Measurements from ENCODE around the gene PLLP.

PLLP gene

GRCh38 chr16:57252148-57252721 lies 32.2 kb downstream of the PLLP start:
- DNase-seq, result no peak

- no peak for DNase-seq
Measured at GRCh38 chr16:57251352-57251751, 33.1 kb downstream of the PLLP start.

- no peak for DNase-seq
Measured at GRCh38 chr16:57245472-57246113, 38.9 kb downstream of the PLLP start.

GRCh38 chr16:57244767-57245471 lies 39.6 kb downstream of the PLLP start, which contains the start of gene ARL2BP:
Gene ARL2BP (plus strand): TSS chr16:57245259. CDS start chr16:57245368, 109 bp downstream.
- peak; percentile 97 for DNase-seq

GRCh38 chr16:57244463-57244766 lies 40.1 kb downstream of the PLLP start:
- no peak for DNase-seq

GRCh38 chr16:57242650-57243049 lies 41.8 kb downstream of the PLLP start:
- DNase-seq, result no peak

GRCh38 chr16:57240851-57241250 lies 43.6 kb downstream of the PLLP start:
- no peak for DNase-seq

GRCh38 chr16:57239107-57239506 lies 45.4 kb downstream of the PLLP start:
- DNase-seq, result no peak

GRCh38 chr16:57238682-57239081 lies 45.8 kb downstream of the PLLP start:
- DNase-seq, result no peak

GRCh38 chr16:57236022-57236350 lies 48.5 kb downstream of the PLLP start:
- DNase-seq, result no peak

GRCh38 chr16:57235128-57236021 lies 49.1 kb downstream of the PLLP start:
- no peak for DNase-seq

- no peak for DNase-seq
Measured at GRCh38 chr16:57234707-57235092, 49.8 kb downstream of the PLLP start.

- DNase-seq, result no peak
Measured at GRCh38 chr16:57233944-57234706, 50.3 kb downstream of the PLLP start.

GRCh38 chr16:57231821-57232350 lies 52.6 kb downstream of the PLLP start:
- no peak for DNase-seq

- no peak for DNase-seq
Measured at GRCh38 chr16:57229079-57229478, 55.4 kb downstream of the PLLP start.

GRCh38 chr16:57226701-57227621 lies 57.5 kb downstream of the PLLP start:
- DNase-seq, result no peak

GRCh38 chr16:57225978-57226377 lies 58.5 kb downstream of the PLLP start:
- no peak for DNase-seq

- no peak for DNase-seq
Measured at GRCh38 chr16:57224651-57225335, 59.7 kb downstream of the PLLP start.

- DNase-seq, result no peak
Measured at GRCh38 chr16:57223057-57223456, 61.4 kb downstream of the PLLP start.

GRCh38 chr16:57216968-57217367 lies 67.5 kb downstream of the PLLP start:
- DNase-seq, result no peak

GRCh38 chr16:57213462-57213861 lies 71.0 kb downstream of the PLLP start:
- DNase-seq, result no peak
